WTC11 (cell line): ENCODE data around the gene TTLL9. TPM values are rescaled to one million over a fixed set of nuclear protein-coding genes. Genes with fewer than 3 reads are reported as not detected.

ENCODE experiments used
- ATF3 ChIP-seq: sonication (generic); formaldehyde crosslinking; conservative IDR thresholded peaks from 2 replicates; pipeline ENCODE4 v1.8.1; 2022; ENCODE audit warnings: mild to moderate bottlenecking, missing genetic modification reagents
- CDX4 ChIP-seq: fragments of 250-450 bp; sonication (Bioruptor Pico); IDR thresholded peaks from 2 replicates; pipeline ENCODE4 v1.9.0; 2021; ENCODE audit warnings: moderate library complexity, mild to moderate bottlenecking, inconsistent platforms, borderline replicate concordance
- CREB1 ChIP-seq: sonication (generic); formaldehyde crosslinking; IDR thresholded peaks from 2 replicates; pipeline ENCODE4 v1.8.0; 2023; ENCODE audit warnings: mild to moderate bottlenecking, missing genetic modification reagents
- FOXJ3 ChIP-seq: sonication (generic); formaldehyde crosslinking; IDR thresholded peaks from 2 replicates; pipeline ENCODE4 v1.9.0; 2021; ENCODE audit warnings: missing genetic modification reagents, mild to moderate bottlenecking, borderline replicate concordance
- IRF1 ChIP-seq: sonication (generic); formaldehyde crosslinking; IDR thresholded peaks from 2 replicates; pipeline ENCODE4 v1.8.0; 2023; ENCODE audit warnings: missing genetic modification reagents
- KAT7 ChIP-seq: sonication (generic); formaldehyde crosslinking; IDR thresholded peaks from 2 replicates; pipeline ENCODE4 v1.8.1; 2023; ENCODE audit warnings: missing genetic modification reagents, mild to moderate bottlenecking, borderline replicate concordance
- NR2C2 ChIP-seq: sonication (generic); formaldehyde crosslinking; IDR thresholded peaks from 2 replicates; pipeline ENCODE4 v1.8.0; 2022; ENCODE audit warnings: mild to moderate bottlenecking, missing genetic modification reagents
- PREB ChIP-seq: sonication (generic); formaldehyde crosslinking; IDR thresholded peaks from 2 replicates; pipeline ENCODE4 v1.8.1; 2022; ENCODE audit warnings: mild to moderate bottlenecking, missing genetic modification reagents, moderate library complexity, borderline replicate concordance
- SMAD4 ChIP-seq: sonication (generic); formaldehyde crosslinking; IDR thresholded peaks from 2 replicates; pipeline ENCODE4 v1.8.0; 2022; ENCODE audit warnings: mild to moderate bottlenecking, missing genetic modification reagents
- SP1 ChIP-seq: sonication (generic); formaldehyde crosslinking; conservative IDR thresholded peaks from 2 replicates; pipeline ENCODE4 v1.8.1; 2022; ENCODE audit warnings: missing genetic modification reagents
- TCF7 ChIP-seq: sonication (generic); formaldehyde crosslinking; IDR thresholded peaks from 2 replicates; pipeline ENCODE4 v1.8.0; 2022; ENCODE audit warnings: mild to moderate bottlenecking, low read depth, missing genetic modification reagents, moderate library complexity
- USF2 ChIP-seq: sonication (generic); formaldehyde crosslinking; IDR thresholded peaks from 2 replicates; pipeline ENCODE4 v1.8.1; 2023; ENCODE audit warnings: mild to moderate bottlenecking, missing genetic modification reagents, moderate library complexity
- ZNF138 ChIP-seq: sonication (generic); formaldehyde crosslinking; conservative IDR thresholded peaks from 2 replicates; pipeline ENCODE4 v1.8.1; 2022; ENCODE audit warnings: mild to moderate bottlenecking, moderate library complexity, missing genetic modification reagents
- ZNF232 ChIP-seq: sonication (generic); formaldehyde crosslinking; IDR thresholded peaks from 2 replicates; pipeline ENCODE4 v1.8.0; 2022; ENCODE audit warnings: mild to moderate bottlenecking, missing genetic modification reagents
- ZNF281 ChIP-seq: sonication (generic); formaldehyde crosslinking; IDR thresholded peaks from 2 replicates; pipeline ENCODE4 v1.8.0; 2023; ENCODE audit warnings: mild to moderate bottlenecking, missing genetic modification reagents
- total RNA-seq: library from RNA; stranded (reverse); gene quantifications from 3 replicates; pipeline ENCODE4 v1.2.3, GENCODE V29; 2021
- TF ChIP-seq, protein P1 (sequence below): sonication (generic); formaldehyde crosslinking; IDR thresholded peaks from 2 replicates; pipeline ENCODE4 v1.8.1; 2023; ENCODE audit warnings: mild to moderate bottlenecking, missing genetic modification reagents, moderate library complexity
- TF ChIP-seq, protein P2 (sequence below): sonication (generic); formaldehyde crosslinking; IDR thresholded peaks from 2 replicates; pipeline ENCODE4 v1.8.1; 2022; ENCODE audit warnings: low read depth, mild to moderate bottlenecking, moderate library complexity, missing genetic modification reagents, borderline replicate concordance
- TF ChIP-seq, protein P3 (sequence below): sonication (generic); formaldehyde crosslinking; IDR thresholded peaks from 2 replicates; pipeline ENCODE4 v1.8.0; 2022; ENCODE audit warnings: mild to moderate bottlenecking, missing genetic modification reagents
- TF ChIP-seq, protein P4 (sequence below): sonication (generic); formaldehyde crosslinking; IDR thresholded peaks from 2 replicates; pipeline ENCODE4 v1.8.0; 2022; ENCODE audit warnings: mild to moderate bottlenecking, missing genetic modification reagents
- TF ChIP-seq, protein P5 (sequence below): sonication (generic); formaldehyde crosslinking; IDR thresholded peaks from 2 replicates; pipeline ENCODE4 v1.8.1; 2023; ENCODE audit warnings: mild to moderate bottlenecking, missing genetic modification reagents
- TF ChIP-seq, protein P6 (sequence below): fragments of 250-450 bp; sonication (Bioruptor Pico); IDR thresholded peaks from 2 replicates; pipeline ENCODE4 v1.9.0; 2021; ENCODE audit warnings: mild to moderate bottlenecking
- TF ChIP-seq, protein P7 (sequence below): sonication (generic); formaldehyde crosslinking; IDR thresholded peaks from 2 replicates; pipeline ENCODE4 v1.8.1; 2023; ENCODE audit warnings: mild to moderate bottlenecking, missing genetic modification reagents

Gene TTLL9
- total RNA-seq, 1 experiment from 2014 or later, result not detected

DNA sequence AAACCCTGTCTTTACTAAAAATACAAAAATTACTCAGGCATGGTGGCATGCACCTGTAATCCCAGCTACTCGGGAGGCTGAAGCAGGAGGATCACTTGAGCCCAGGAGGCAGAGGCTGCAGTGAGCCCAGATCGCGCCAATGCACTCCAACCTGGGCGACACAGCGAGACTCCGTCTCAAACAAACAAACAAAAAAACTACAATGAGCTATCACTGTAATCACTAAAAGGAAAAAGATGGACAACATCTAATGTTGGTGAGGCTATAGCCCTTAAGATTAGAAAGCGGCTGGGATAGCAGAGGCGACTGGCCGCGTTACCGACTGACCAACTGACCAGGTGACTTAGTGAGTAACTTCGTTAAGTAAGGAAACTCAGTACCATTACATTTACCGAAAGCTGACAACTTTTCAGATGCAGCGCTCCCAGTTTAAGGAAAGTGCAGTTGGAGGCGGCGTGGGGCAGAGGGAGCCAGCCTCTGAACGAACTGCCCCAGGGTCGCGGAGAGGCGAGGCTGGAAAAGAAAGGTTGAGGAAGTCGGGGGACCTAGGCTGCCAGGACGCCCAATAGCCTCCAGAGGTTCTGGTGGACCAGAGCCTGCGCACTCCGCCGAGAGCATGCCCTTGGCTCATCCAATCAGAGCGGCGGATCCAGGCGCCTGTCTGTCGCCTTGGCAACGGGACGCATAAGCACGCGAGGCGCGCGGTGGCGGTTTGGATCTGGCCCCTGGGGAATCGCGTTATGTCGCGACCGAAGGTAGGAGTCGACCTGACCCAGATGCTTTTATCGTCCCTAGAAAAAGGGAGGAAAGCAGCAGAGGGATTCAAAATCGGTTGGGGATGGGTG, 8.9 kb downstream of the TTLL9 start (continued):
- TF ChIP-seq FOXJ3 (CRISPR knock-in tag) (no peak), ZNF281 (no peak), NR2C2 (CRISPR knock-in tag) (no peak), ATF3 (CRISPR knock-in tag) (no peak), PREB (CRISPR knock-in tag) (no peak), SMAD4 (CRISPR knock-in tag) (no peak), ZNF138 (CRISPR knock-in tag) (no peak), IRF1 (CRISPR knock-in tag) (no peak), TCF7 (CRISPR knock-in tag) (no peak), KAT7 (no peak), SP1 (CRISPR knock-in tag) (no peak), CDX4 (CRISPR knock-in tag) (no peak), ZNF232 (CRISPR knock-in tag) (no peak), CREB1 (CRISPR knock-in tag) (no peak), USF2 (peak; percentile 58)
- TF ChIP-seq, protein P1, sequence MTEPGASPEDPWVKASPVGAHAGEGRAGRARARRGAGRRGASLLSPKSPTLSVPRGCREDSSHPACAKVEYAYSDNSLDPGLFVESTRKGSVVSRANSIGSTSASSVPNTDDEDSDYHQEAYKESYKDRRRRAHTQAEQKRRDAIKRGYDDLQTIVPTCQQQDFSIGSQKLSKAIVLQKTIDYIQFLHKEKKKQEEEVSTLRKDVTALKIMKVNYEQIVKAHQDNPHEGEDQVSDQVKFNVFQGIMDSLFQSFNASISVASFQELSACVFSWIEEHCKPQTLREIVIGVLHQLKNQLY (CRISPR knock-in tag), result no peak
- TF ChIP-seq, protein P2, sequence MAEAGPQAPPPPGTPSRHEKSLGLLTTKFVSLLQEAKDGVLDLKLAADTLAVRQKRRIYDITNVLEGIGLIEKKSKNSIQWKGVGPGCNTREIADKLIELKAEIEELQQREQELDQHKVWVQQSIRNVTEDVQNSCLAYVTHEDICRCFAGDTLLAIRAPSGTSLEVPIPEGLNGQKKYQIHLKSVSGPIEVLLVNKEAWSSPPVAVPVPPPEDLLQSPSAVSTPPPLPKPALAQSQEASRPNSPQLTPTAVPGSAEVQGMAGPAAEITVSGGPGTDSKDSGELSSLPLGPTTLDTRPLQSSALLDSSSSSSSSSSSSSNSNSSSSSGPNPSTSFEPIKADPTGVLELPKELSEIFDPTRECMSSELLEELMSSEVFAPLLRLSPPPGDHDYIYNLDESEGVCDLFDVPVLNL (CRISPR knock-in tag), result no peak
- TF ChIP-seq, protein P3, sequence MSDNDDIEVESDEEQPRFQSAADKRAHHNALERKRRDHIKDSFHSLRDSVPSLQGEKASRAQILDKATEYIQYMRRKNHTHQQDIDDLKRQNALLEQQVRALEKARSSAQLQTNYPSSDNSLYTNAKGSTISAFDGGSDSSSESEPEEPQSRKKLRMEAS, result peak; percentile 76
- TF ChIP-seq, protein P4, sequence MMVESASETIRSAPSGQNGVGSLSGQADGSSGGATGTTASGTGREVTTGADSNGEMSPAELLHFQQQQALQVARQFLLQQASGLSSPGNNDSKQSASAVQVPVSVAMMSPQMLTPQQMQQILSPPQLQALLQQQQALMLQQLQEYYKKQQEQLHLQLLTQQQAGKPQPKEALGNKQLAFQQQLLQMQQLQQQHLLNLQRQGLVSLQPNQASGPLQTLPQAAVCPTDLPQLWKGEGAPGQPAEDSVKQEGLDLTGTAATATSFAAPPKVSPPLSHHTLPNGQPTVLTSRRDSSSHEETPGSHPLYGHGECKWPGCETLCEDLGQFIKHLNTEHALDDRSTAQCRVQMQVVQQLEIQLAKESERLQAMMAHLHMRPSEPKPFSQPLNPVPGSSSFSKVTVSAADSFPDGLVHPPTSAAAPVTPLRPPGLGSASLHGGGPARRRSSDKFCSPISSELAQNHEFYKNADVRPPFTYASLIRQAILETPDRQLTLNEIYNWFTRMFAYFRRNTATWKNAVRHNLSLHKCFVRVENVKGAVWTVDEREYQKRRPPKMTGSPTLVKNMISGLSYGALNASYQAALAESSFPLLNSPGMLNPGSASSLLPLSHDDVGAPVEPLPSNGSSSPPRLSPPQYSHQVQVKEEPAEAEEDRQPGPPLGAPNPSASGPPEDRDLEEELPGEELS (CRISPR knock-in tag), result no peak; the same call in 1 of the 2 replicates
- TF ChIP-seq, protein P5, sequence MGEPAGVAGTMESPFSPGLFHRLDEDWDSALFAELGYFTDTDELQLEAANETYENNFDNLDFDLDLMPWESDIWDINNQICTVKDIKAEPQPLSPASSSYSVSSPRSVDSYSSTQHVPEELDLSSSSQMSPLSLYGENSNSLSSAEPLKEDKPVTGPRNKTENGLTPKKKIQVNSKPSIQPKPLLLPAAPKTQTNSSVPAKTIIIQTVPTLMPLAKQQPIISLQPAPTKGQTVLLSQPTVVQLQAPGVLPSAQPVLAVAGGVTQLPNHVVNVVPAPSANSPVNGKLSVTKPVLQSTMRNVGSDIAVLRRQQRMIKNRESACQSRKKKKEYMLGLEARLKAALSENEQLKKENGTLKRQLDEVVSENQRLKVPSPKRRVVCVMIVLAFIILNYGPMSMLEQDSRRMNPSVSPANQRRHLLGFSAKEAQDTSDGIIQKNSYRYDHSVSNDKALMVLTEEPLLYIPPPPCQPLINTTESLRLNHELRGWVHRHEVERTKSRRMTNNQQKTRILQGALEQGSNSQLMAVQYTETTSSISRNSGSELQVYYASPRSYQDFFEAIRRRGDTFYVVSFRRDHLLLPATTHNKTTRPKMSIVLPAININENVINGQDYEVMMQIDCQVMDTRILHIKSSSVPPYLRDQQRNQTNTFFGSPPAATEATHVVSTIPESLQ (CRISPR knock-in tag), result no peak
- TF ChIP-seq, protein P6, sequence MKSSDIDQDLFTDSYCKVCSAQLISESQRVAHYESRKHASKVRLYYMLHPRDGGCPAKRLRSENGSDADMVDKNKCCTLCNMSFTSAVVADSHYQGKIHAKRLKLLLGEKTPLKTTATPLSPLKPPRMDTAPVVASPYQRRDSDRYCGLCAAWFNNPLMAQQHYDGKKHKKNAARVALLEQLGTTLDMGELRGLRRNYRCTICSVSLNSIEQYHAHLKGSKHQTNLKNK, result no peak
- TF ChIP-seq, protein P7, sequence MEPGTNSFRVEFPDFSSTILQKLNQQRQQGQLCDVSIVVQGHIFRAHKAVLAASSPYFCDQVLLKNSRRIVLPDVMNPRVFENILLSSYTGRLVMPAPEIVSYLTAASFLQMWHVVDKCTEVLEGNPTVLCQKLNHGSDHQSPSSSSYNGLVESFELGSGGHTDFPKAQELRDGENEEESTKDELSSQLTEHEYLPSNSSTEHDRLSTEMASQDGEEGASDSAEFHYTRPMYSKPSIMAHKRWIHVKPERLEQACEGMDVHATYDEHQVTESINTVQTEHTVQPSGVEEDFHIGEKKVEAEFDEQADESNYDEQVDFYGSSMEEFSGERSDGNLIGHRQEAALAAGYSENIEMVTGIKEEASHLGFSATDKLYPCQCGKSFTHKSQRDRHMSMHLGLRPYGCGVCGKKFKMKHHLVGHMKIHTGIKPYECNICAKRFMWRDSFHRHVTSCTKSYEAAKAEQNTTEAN (CRISPR knock-in tag), result no peak
